ENCODE measurements around the gene EIF3B. TPM values are rescaled to one million over a fixed set of nuclear protein-coding genes. Genes with fewer than 3 reads are reported as not detected.
"Not testable (repeated sequence)": the region's sequence is repeated elsewhere in the genome, so short reads cannot be mapped to it uniquely, and the experiment has no call there.

EIF3B gene
- total RNA-seq, 1 experiment from 2014 or later: 205 TPM

- Histone ChIP-seq H3K27ac (no peak overlapping the region), H3K4me3 (no peak overlapping the region), H3K4me1 (no peaks in the 10 kb centered on the region), H3K36me3 (no peaks in the 10 kb centered on the region), H3K9me3 (replicated peaks) (no peaks in the 10 kb centered on the region), H3K27me3 (no peaks in the 10 kb centered on the region)
- no peak for DNase-seq
These were observed 29.5 kb upstream of the EIF3B start for GRCh38 chr7:2325162-2325561.

- Histone ChIP-seq H3K9me3 (replicated peaks) (no peaks in the 10 kb centered on the region), H3K27me3 (no peaks in the 10 kb centered on the region), H3K36me3 (no peaks in the 10 kb centered on the region), H3K4me1 (no peaks in the 10 kb centered on the region), H3K27ac (no peak overlapping the region), H3K4me3 (no peak overlapping the region)
- no peak for DNase-seq
These were observed 27.7 kb upstream of the EIF3B start for GRCh38 chr7:2326951-2327350.

GRCh38 chr7:2330493-2330892, 24.1 kb upstream of the EIF3B start:
- Histone ChIP-seq H3K4me3 (no peak overlapping the region), H3K4me1 (no peaks in the 10 kb centered on the region), H3K9me3 (replicated peaks) (no peaks in the 10 kb centered on the region), H3K27me3 (no peaks in the 10 kb centered on the region), H3K27ac (no peak overlapping the region), H3K36me3 (peaks cover 3% of the 10 kb centered on the region; the same call in 1 of the 2 replicates)
- no peak for DNase-seq

GRCh38 chr7:2331707-2332106, 22.9 kb upstream of the EIF3B start:
- H3K4me3 ChIP-seq: no peak overlapping the region
- DNase-seq: no peak
- no peaks in the 10 kb centered on the region for H3K27me3 ChIP-seq
- H3K9me3 ChIP-seq (replicated peaks): no peaks in the 10 kb centered on the region
- peaks cover 3% of the 10 kb centered on the region; the same call in 1 of the 2 replicates for H3K36me3 ChIP-seq
- 0 out of 2 replicates have a peak, but pooled peaks cover 2% of the 10 kb centered on the region for H3K4me1 ChIP-seq
- no peak overlapping the region for H3K27ac ChIP-seq

GRCh38 chr7:2332606-2333231, 21.9 kb upstream of the EIF3B start:
- not testable (repeated sequence) for H3K27ac ChIP-seq; H3K9me3 ChIP-seq (replicated peaks); DNase-seq; H3K4me1 ChIP-seq; H3K4me3 ChIP-seq; H3K36me3 ChIP-seq; H3K27me3 ChIP-seq

GRCh38 chr7:2336626-2337299, 17.9 kb upstream of the EIF3B start:
- peaks cover 3% of the 10 kb centered on the region; the same call in 1 of the 2 replicates for H3K36me3 ChIP-seq
- peak; percentile 59 to 69 for DNase-seq
- no peak overlapping the region for H3K27ac ChIP-seq
- 0 out of 2 replicates have a peak, but pooled peaks cover 6% of the 10 kb centered on the region for H3K4me1 ChIP-seq
- H3K9me3 ChIP-seq (replicated peaks): no peaks in the 10 kb centered on the region
- no peak overlapping the region for H3K4me3 ChIP-seq
- H3K27me3 ChIP-seq: no peaks in the 10 kb centered on the region

- not testable (repeated sequence) for H3K27ac ChIP-seq; H3K4me1 ChIP-seq; H3K27me3 ChIP-seq; H3K4me3 ChIP-seq; H3K36me3 ChIP-seq; H3K9me3 ChIP-seq (replicated peaks); DNase-seq
These were observed 7.1 kb upstream of the EIF3B start for GRCh38 chr7:2347351-2348063.

GRCh38 chr7:2350055-2350454, 4.6 kb upstream of the EIF3B start:
- Histone ChIP-seq H3K27me3 (no peaks in the 10 kb centered on the region), H3K36me3 (peaks cover 5% of the 10 kb centered on the region), H3K4me1 (no peaks in the 10 kb centered on the region), H3K27ac (no peak overlapping the region), H3K9me3 (replicated peaks) (no peaks in the 10 kb centered on the region), H3K4me3 (no peak overlapping the region)
- DNase-seq: no peak

- DNase-seq: no peak
- Histone ChIP-seq H3K9me3 (replicated peaks) (no peaks in the 10 kb centered on the region), H3K27me3 (no peaks in the 10 kb centered on the region), H3K4me1 (no peaks in the 10 kb centered on the region), H3K4me3 (no peak overlapping the region), H3K27ac (no peak overlapping the region), H3K36me3 (peaks cover 5% of the 10 kb centered on the region)
These were observed 3.8 kb upstream of the EIF3B start for GRCh38 chr7:2350861-2351260.

- Histone ChIP-seq H3K9me3 (replicated peaks) (no peaks in the 10 kb centered on the region), H3K4me1 (0 out of 2 replicates have a peak, but pooled peaks cover 3% of the 10 kb centered on the region), H3K27me3 (no peaks in the 10 kb centered on the region), H3K36me3 (peaks cover 18% of the 10 kb centered on the region; the same call in 1 of the 2 replicates), H3K4me3 (peak overlapping the region; percentile 71), H3K27ac (peak overlapping the region; percentile 100)
- no peak for DNase-seq
These were observed 1.3 kb upstream of the EIF3B start for GRCh38 chr7:2353113-2353935.

GRCh38 chr7:2353936-2354185, 766 bp upstream of the EIF3B start:
- Histone ChIP-seq H3K9me3 (replicated peaks) (no peaks in the 10 kb centered on the region), H3K36me3 (peaks cover 24% of the 10 kb centered on the region; the same call in 1 of the 2 replicates), H3K27ac (peak overlapping the region; percentile 100), H3K4me1 (0 out of 2 replicates have a peak, but pooled peaks cover 3% of the 10 kb centered on the region), H3K4me3 (peak overlapping the region; percentile 71), H3K27me3 (no peaks in the 10 kb centered on the region)
- peak; percentile 91 to 94 for DNase-seq

- Histone ChIP-seq H3K27me3 (no peaks in the 10 kb centered on the region), H3K4me3 (peak overlapping the region; percentile 71), H3K27ac (peak overlapping the region; percentile 100), H3K4me1 (0 out of 2 replicates have a peak, but pooled peaks cover 3% of the 10 kb centered on the region), H3K36me3 (peaks cover 35% of the 10 kb centered on the region), H3K9me3 (replicated peaks) (no peaks in the 10 kb centered on the region)
- peak; percentile 20 to 32 for DNase-seq
These were observed 495 bp downstream of the EIF3B start for GRCh38 chr7:2354939-2355704.

GRCh38 chr7:2355705-2356008, 1.0 kb downstream of the EIF3B start:
- Histone ChIP-seq H3K27ac (peak overlapping the region; percentile 51; the same call in 1 of the 2 replicates), H3K4me1 (0 out of 2 replicates have a peak, but pooled peaks cover 3% of the 10 kb centered on the region), H3K27me3 (no peaks in the 10 kb centered on the region), H3K36me3 (peaks cover 40% of the 10 kb centered on the region), H3K4me3 (peak overlapping the region; percentile 71), H3K9me3 (replicated peaks) (no peaks in the 10 kb centered on the region)
- peak in 1 of 2 experiments; percentile 28 for DNase-seq

- Histone ChIP-seq H3K27ac (no peak overlapping the region), H3K4me3 (no peak overlapping the region), H3K9me3 (replicated peaks) (no peaks in the 10 kb centered on the region), H3K36me3 (peaks cover 55% of the 10 kb centered on the region), H3K4me1 (0 out of 2 replicates have a peak, but pooled peaks cover 3% of the 10 kb centered on the region), H3K27me3 (no peaks in the 10 kb centered on the region)
- DNase-seq: no peak
These were observed 2.5 kb downstream of the EIF3B start for GRCh38 chr7:2357165-2357564.

All from SJCRH30 (cell line).